AG10803 (cell line): Measurements from ENCODE around the gene BOLL.

ENCODE experiments used
- DNase-seq: peaks from one replicate; pipeline ENCODE4 v3.0.0; 2010; ENCODE audit warnings: low read depth
- H3K4me3 ChIP-seq: 2 replicates; pipeline ENCODE4 v1.5.1; 2011; ENCODE audit warnings: mild to moderate bottlenecking, low read length, control low read depth
- TF ChIP-seq, protein P1 (sequence below): conservative IDR thresholded peaks from 2 replicates; pipeline ENCODE4 v1.5.1; 2011; ENCODE audit warnings: mild to moderate bottlenecking, low read length, control low read depth, inconsistent platforms

The BOLL gene

DNA sequence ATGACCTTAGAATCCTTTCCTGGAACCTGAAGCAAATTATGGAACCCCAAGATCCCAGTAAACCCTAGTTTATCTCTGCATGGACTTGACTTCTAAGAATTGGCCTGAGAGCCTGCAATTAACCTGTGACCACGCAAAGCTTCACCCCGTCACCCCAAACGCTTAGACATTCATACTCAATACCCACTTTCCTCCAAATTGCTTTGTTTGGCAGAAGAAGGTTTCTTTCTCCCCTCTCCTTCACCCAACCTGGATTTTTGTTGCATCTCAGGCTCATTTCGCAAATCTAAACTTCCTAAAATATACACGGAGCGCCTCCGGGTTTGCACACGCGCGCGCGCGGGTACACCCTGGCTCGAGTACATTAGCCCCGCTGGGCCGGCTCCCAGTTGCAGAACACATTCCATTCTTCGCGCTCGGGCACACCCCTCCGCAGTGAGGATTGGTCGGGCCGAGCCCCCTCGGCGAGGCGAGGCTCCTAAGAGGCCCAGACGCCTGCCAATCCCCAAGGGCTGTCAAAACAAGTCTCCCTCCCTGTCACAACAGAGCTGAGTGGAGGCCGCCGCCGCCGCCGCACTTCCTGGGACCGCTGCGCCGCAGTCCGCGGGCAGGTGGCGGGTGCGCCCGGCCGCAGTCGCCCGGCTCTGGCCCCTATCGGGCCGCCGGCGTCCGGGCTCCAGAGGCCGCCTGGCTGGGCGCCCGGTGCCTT, 19.1 kb upstream of the BOLL start, which contains the start of gene PLCL1:
Gene PLCL1 (plus strand): TSS at position 545 of the 709 bp plus-strand sequence.
- DNase-seq = peak; percentile 93
- peak within 1 kb of the TSS; percentile 66 for H3K4me3 ChIP-seq
- TF ChIP-seq, protein P1, sequence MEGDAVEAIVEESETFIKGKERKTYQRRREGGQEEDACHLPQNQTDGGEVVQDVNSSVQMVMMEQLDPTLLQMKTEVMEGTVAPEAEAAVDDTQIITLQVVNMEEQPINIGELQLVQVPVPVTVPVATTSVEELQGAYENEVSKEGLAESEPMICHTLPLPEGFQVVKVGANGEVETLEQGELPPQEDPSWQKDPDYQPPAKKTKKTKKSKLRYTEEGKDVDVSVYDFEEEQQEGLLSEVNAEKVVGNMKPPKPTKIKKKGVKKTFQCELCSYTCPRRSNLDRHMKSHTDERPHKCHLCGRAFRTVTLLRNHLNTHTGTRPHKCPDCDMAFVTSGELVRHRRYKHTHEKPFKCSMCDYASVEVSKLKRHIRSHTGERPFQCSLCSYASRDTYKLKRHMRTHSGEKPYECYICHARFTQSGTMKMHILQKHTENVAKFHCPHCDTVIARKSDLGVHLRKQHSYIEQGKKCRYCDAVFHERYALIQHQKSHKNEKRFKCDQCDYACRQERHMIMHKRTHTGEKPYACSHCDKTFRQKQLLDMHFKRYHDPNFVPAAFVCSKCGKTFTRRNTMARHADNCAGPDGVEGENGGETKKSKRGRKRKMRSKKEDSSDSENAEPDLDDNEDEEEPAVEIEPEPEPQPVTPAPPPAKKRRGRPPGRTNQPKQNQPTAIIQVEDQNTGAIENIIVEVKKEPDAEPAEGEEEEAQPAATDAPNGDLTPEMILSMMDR = no peak

DNA sequence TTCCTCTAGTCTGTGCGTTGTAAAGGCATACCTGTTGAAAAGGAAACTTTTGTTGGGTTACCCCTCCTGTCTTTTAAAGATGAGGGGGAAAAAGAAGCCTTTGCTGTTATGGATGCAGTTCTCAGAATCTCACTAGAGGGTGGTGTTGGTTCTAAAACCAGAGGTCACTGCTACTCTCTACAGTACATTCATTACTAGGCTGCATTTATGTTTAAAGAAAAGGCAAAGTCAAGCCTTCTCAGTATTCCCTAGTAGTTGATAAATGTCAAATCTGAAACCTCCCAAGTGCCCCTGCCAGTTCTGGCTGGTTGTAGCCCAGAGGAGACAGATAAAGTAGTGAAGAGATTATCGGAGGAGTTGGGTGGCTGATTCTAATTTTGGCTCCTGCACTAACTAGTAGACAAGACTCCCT, 17.9 kb upstream of the BOLL start:
- no peak overlapping the region for H3K4me3 ChIP-seq
- peak; percentile 62 for DNase-seq
- TF ChIP-seq, protein P1 = peak; percentile 98

DNA sequence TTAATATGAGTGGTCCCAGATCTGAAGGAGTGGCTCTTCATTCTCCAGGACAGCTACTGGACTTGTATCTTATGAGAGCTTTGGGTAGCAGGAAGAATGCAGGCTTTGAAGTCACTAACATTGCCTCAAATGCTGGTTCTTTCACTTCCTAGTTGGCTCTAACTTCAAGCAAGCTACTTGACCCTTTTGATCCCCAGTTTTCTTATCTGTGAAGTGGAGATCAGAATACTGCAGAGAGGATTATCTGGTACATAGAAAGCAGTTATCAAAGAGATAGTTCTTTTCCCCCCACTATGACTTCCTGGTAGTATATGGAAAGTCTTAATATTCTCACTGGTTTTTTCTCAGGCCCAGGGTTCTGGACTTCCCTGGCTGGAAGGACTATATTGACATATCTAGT, 15.9 kb upstream of the BOLL start:
- H3K4me3 ChIP-seq = no peak overlapping the region
- no peak for DNase-seq
- TF ChIP-seq, protein P1 = no peak

DNA sequence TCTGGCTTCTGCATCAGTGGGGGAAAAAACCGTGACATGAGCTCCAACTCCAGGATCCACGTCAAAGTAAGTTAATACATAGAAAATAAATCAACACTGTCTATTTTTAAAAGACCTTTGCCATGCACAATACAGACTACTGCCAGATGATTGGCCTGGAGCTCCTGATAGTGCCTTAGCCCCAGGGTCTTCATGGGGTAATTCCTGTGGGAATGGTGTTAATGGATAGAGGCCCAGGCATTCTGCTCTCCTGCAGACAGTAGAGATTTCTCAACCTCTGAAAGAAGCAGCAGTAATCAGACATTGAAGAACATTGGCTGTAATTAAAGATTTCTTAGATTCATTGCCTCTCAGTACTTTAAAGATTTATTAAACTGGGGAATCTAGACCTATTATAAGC, 15.0 kb upstream of the BOLL start:
- TF ChIP-seq, protein P1 = no peak
- DNase-seq = no peak
- no peak overlapping the region for H3K4me3 ChIP-seq

DNA sequence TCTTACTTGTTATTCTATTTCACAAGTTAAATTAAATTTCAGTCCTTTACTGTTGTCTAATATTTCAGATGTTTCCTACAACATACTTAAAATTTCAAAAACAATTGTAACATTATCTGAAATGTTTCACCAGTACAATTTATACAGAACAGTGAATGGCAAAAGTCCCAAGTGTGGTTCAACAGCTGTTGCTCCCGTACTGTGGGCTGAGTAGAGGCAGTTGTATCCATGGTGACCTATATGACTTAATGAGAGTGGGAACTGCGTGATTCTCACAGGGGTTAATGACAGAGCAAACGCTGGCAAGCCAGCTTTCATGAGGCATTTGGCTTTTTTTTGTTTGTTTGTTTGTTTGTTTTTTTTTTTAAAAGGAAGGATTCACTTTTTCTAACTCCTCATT, 13.9 kb upstream of the BOLL start:
- DNase-seq = no peak
- no peak overlapping the region for H3K4me3 ChIP-seq
- TF ChIP-seq, protein P1 = no peak

DNA sequence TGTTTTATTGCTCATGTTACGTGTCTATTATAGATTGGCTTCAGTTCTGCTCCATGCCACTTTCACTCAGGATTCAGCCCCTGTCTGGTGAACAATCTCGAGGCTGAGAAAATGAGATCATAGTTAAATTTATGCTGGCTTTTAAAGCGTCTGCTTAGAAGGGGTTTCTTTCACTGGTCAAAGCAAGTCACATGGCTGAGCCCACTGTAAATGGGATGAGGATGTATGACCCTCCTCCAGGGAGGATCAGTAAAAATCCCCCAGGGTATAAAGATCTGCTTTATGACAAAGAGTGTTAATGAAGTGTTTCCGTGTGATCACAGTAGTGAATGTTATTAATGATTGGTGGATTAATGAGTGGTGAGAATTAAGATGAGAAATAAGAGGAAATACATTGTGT, 13.1 kb upstream of the BOLL start:
- H3K4me3 ChIP-seq = no peak overlapping the region
- DNase-seq = no peak
- TF ChIP-seq, protein P1 = no peak

DNA sequence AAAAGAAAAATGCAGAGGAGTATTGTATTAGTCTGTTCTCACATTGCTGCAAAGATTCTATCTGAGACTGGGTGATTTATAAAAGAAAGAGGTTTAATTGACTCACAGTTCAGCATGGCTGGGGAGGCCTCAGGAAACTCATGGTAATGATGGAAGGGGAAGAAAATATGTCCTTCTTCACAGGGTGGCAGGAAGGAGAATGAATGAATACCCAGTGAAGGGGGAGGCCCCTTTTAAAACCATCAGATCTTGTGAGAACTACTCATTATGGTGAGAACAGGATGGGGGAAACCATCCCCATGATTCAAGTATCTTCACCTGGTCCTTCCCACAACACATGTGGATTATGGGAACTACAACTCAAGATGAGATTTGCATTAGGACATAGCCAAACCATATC, 10.2 kb upstream of the BOLL start:
- TF ChIP-seq, protein P1 = no peak
- no peak for DNase-seq
- no peak overlapping the region for H3K4me3 ChIP-seq
